GM18870 (cell line): ENCODE data around the gene TGOLN2.

Source experiments
- ATAC-seq: cut with Tn5 transposase; IDR thresholded peaks from one replicate; pipeline ENCODE4 v1.9.1; 2021; ENCODE audit warnings: moderate library complexity; ENCODE audit not compliant: unreplicated experiment

Gene TGOLN2

GRCh38 chr2:85269959-85270358, 57.8 kb downstream of the TGOLN2 start:
- no peak for ATAC-seq
